H1 (cell line): Measurements from ENCODE around the gene THBD. TPM values are rescaled to one million over a fixed set of nuclear protein-coding genes. Genes with fewer than 3 reads are reported as not detected.

ENCODE experiments used
- CTCF ChIA-PET: fragments of 300-600 bp; sonication (Branson Sonifier 250); formaldehyde crosslinking; loops from one replicate; lab custom pipeline; 2021; ENCODE audit not compliant: partially characterized antibody; lab: Charles Lee
- POLR2A ChIA-PET: fragments of 300-600 bp; sonication (Branson Sonifier 250); formaldehyde crosslinking; loops from one replicate; lab custom pipeline; 2021; ENCODE audit warnings: inconsistent platforms; ENCODE audit not compliant: partially characterized antibody; lab: Charles Lee
- DNase-seq, 2 experiments: peaks; one replicate each; pipeline versions ENCODE4 v3.0.0 to v3.0.0-alpha.2; 2010 to 2022; ENCODE audit warnings: low spot score in 2 of 2, low read depth in 1 of 2, mixed read lengths in 1 of 2
- FAIRE-seq: peaks from 2 replicates; lab custom pipeline; 2011; peaks lifted over from hg19 to GRCh38; lab: Jason Lieb, UNC
- H2AFZ ChIP-seq: 2 replicates; pipeline ENCODE4 v1.8.1; 2012; ENCODE audit warnings: low read length, inconsistent platforms
- H2AK5ac ChIP-seq: 2 replicates; pipeline ENCODE4 v1.6.1; 2013; ENCODE audit warnings: low read depth, low read length
- H2BK120ac ChIP-seq: replicated peaks from 2 replicates; pipeline ENCODE3; 2013; ENCODE audit warnings: low read depth, low read length, inconsistent platforms
- H2BK12ac ChIP-seq: 2 replicates; pipeline ENCODE4 v1.6.1; 2013; ENCODE audit warnings: low read depth, low read length
- H2BK15ac ChIP-seq: 2 replicates; pipeline ENCODE4 v1.6.1; 2013; ENCODE audit warnings: low read length
- H2BK20ac ChIP-seq: 2 replicates; pipeline ENCODE4 v1.6.1; 2013; ENCODE audit warnings: low read length
- H2BK5ac ChIP-seq: 2 replicates; pipeline ENCODE4 v1.6.1; 2013; ENCODE audit warnings: low read depth, low read length
- H3K14ac ChIP-seq: 2 replicates; pipeline ENCODE4 v1.6.1; 2013; ENCODE audit warnings: inconsistent platforms; ENCODE audit not compliant: insufficient read length
- H3K18ac ChIP-seq: 2 replicates; pipeline ENCODE4 v1.6.1; 2013; ENCODE audit warnings: low read length; ENCODE audit errors: extremely low read depth
- H3K23ac ChIP-seq: 2 replicates; pipeline ENCODE4 v1.6.1; 2013; ENCODE audit warnings: inconsistent platforms; ENCODE audit not compliant: insufficient read length
- H3K23me2 ChIP-seq: 2 replicates; pipeline ENCODE4 v1.6.1; 2013; ENCODE audit warnings: low read depth, low read length
- H3K27ac ChIP-seq: 2 replicates; pipeline ENCODE4 v1.6.1; 2011; ENCODE audit warnings: low read depth, low read length, inconsistent platforms
- H3K27me3 ChIP-seq, 4 experiments: replicated peaks in 1 of 4; 1 replicate in 1 of 4; 2 replicates in 3 of 4; pipeline versions ENCODE4 v1.6.1 to v1.8.1; 2011 to 2013; ENCODE audit warnings: low read length in 3 of 4, mild to moderate bottlenecking in 3 of 4, inconsistent platforms in 2 of 4, mixed read lengths in 2 of 4, moderate library complexity in 1 of 4; ENCODE audit not compliant: control insufficient read depth in 3 of 4, insufficient read depth in 3 of 4; ENCODE audit errors: extremely low read depth in 1 of 4
- H3K36me3 ChIP-seq, 4 experiments: 2 replicates each; pipeline versions ENCODE4 v1.6.1 to v1.8.1; 2011 to 2013; ENCODE audit warnings: mild to moderate bottlenecking in 4 of 4, low read length in 3 of 4, moderate library complexity in 2 of 4, control low read depth in 1 of 4, inconsistent platforms in 1 of 4; ENCODE audit not compliant: insufficient read depth in 4 of 4, control insufficient read depth in 2 of 4
- H3K4ac ChIP-seq: replicated peaks from 2 replicates; pipeline ENCODE3; 2013; ENCODE audit warnings: low read length, low read depth, mixed read lengths, inconsistent platforms; ENCODE audit not compliant: insufficient read length
- H3K4me1 ChIP-seq, 4 experiments: replicated peaks in 1 of 4; 1 replicate in 1 of 4; 2 replicates in 3 of 4; pipeline versions ENCODE4 v1.6.1 to v1.8.1; 2011 to 2013; ENCODE audit warnings: low read length in 3 of 4, inconsistent platforms in 2 of 4, mixed read lengths in 1 of 4; ENCODE audit not compliant: insufficient read depth in 4 of 4, control insufficient read depth in 3 of 4
- H3K4me2 ChIP-seq, 2 experiments: 2 replicates each; pipeline versions ENCODE4 v1.6.1 to v1.8.1; 2011 to 2013; ENCODE audit warnings: low read depth in 2 of 2, low read length in 2 of 2, control low read depth in 1 of 2, inconsistent platforms in 1 of 2, mild to moderate bottlenecking in 1 of 2; ENCODE audit not compliant: insufficient read depth in 1 of 2
- H3K4me3 ChIP-seq, 4 experiments: fragments of 200-600, 300-600 bp in 1 of 4; sonication (generic), shearing (Covaris generic), sonication (Bioruptor Twin) in 1 of 4; 2 replicates each; pipeline versions ENCODE4 v1.5.1 to v1.8.1; 2011 to 2016; ENCODE audit warnings: low read length in 4 of 4, low read depth in 3 of 4, control low read depth in 2 of 4, inconsistent platforms in 2 of 4, mild to moderate bottlenecking in 2 of 4, mixed read lengths in 1 of 4, moderate library complexity in 1 of 4; ENCODE audit not compliant: insufficient read depth in 2 of 4; ENCODE audit errors: extremely low read depth in 1 of 4
- H3K56ac ChIP-seq: replicated peaks from 2 replicates; pipeline ENCODE3; 2013; ENCODE audit warnings: low read depth, mild to moderate bottlenecking, mixed read lengths, low read length, inconsistent platforms; ENCODE audit not compliant: insufficient read length
- H3K79me1 ChIP-seq: 2 replicates; pipeline ENCODE4 v1.6.1; 2013; ENCODE audit warnings: low read depth, low read length, control low read depth
- H3K79me2 ChIP-seq, 2 experiments: 2 replicates each; pipeline versions ENCODE4 v1.6.1 to v1.8.1; 2012 to 2013; ENCODE audit warnings: low read length in 2 of 2, mild to moderate bottlenecking in 2 of 2, inconsistent platforms in 1 of 2; ENCODE audit not compliant: insufficient read depth in 2 of 2, control insufficient read depth in 1 of 2
- H3K9ac ChIP-seq, 4 experiments: replicated peaks in 1 of 4; 1 replicate in 1 of 4; 2 replicates in 3 of 4; pipeline versions ENCODE4 v1.6.1 to v1.8.1; 2011 to 2013; ENCODE audit warnings: low read depth in 3 of 4, low read length in 3 of 4, control low read depth in 2 of 4, mild to moderate bottlenecking in 2 of 4, moderate library complexity in 2 of 4, inconsistent platforms in 1 of 4; ENCODE audit errors: extremely low read depth in 1 of 4
- H3K9me3 ChIP-seq, 2 experiments: 2 replicates each; pipeline versions ENCODE4 v1.6.1 to v1.8.1; 2012 to 2013; ENCODE audit warnings: mild to moderate bottlenecking in 2 of 2, moderate library complexity in 2 of 2, control low read depth in 1 of 2, inconsistent platforms in 1 of 2, low read depth in 1 of 2, low read length in 1 of 2, mixed read lengths in 1 of 2; ENCODE audit not compliant: insufficient read depth in 2 of 2
- H4K20me1 ChIP-seq, 2 experiments: replicated peaks in 1 of 2; 2 replicates each; pipeline versions ENCODE3 to v1.8.1; 2011 to 2013; ENCODE audit warnings: inconsistent platforms in 2 of 2, low read length in 2 of 2, mild to moderate bottlenecking in 1 of 2; ENCODE audit not compliant: insufficient read depth in 2 of 2, control insufficient read depth in 1 of 2
- H4K5ac ChIP-seq: 2 replicates; pipeline ENCODE4 v1.6.1; 2013; ENCODE audit warnings: low read length, low read depth, mixed read lengths, inconsistent platforms; ENCODE audit not compliant: insufficient read length
- H4K8ac ChIP-seq: 2 replicates; pipeline ENCODE4 v1.8.0; 2013; ENCODE audit warnings: mild to moderate bottlenecking, moderate library complexity, low read length, inconsistent platforms; ENCODE audit not compliant: insufficient read depth; ENCODE audit errors: extremely low read depth
- H4K91ac ChIP-seq: replicated peaks from 2 replicates; pipeline ENCODE3; 2013; ENCODE audit warnings: low read length, mixed read lengths, inconsistent platforms; ENCODE audit not compliant: insufficient read length
- CEBPB ChIP-seq: IDR thresholded peaks from 2 replicates; pipeline ENCODE4 v1.6.1; 2012; ENCODE audit warnings: low read depth, low read length
- CTBP2 ChIP-seq: IDR thresholded peaks from 2 replicates; pipeline ENCODE4 v1.7.0; 2011; ENCODE audit warnings: borderline replicate concordance, mild to moderate bottlenecking, moderate library complexity, mixed read lengths, low read length; ENCODE audit not compliant: insufficient read depth, insufficient read length
- HDAC2 ChIP-seq, 2 experiments: fragments of 300-600 bp in 1 of 2; sonication (generic) in 1 of 2; IDR thresholded peaks; 2 replicates each; pipeline ENCODE4 v1.6.1; 2011 to 2012; ENCODE audit warnings: low read depth in 2 of 2, low read length in 2 of 2, mild to moderate bottlenecking in 2 of 2, moderate library complexity in 2 of 2, borderline replicate concordance in 1 of 2, inconsistent platforms in 1 of 2
- JUN ChIP-seq: IDR thresholded peaks from 2 replicates; pipeline ENCODE4 v1.6.1; 2011; ENCODE audit warnings: low read depth, mild to moderate bottlenecking, improper control_type of control experiment, low read length
- SIN3A ChIP-seq, 2 experiments: IDR thresholded peaks in 1 of 2; conservative IDR thresholded peaks in 1 of 2; 2 replicates each; pipeline ENCODE4 v1.6.1; 2011 to 2012; ENCODE audit warnings: low read length in 2 of 2, improper control_type of control experiment in 1 of 2, low read depth in 1 of 2, mild to moderate bottlenecking in 1 of 2
- SIX5 ChIP-seq: IDR thresholded peaks from 2 replicates; pipeline ENCODE4 v1.6.1; 2011; ENCODE audit warnings: mild to moderate bottlenecking, low read depth, low read length
- SUZ12 ChIP-seq: fragments of 200-600 bp; sonication (generic); IDR thresholded peaks from 2 replicates; pipeline ENCODE4 v1.6.1; 2012; ENCODE audit warnings: mild to moderate bottlenecking, inconsistent platforms, low read length, moderate library complexity, mixed read lengths
- TBP ChIP-seq: IDR thresholded peaks from 2 replicates; pipeline ENCODE4 v1.6.1; 2011; ENCODE audit warnings: low read depth, low read length, improper control_type of control experiment
- WGBS, 2 experiments: shearing (Covaris generic) in 1 of 2; methylation state at CpG; one replicate each; pipeline versions ENCODE4 v1.1.6 to v1.1.7; 2013 to 2015; ENCODE audit warnings: low lambda C conversion rate in 2 of 2, mixed read lengths in 2 of 2, inconsistent platforms in 1 of 2, low coverage in 1 of 2, missing lambda C conversion rate in 1 of 2; ENCODE audit not compliant: insufficient replicate concordance in 2 of 2, insufficient coverage in 1 of 2, insufficient read length in 1 of 2; ENCODE audit errors: extremely low coverage in 1 of 2, missing lambda C conversion rate in 1 of 2; 5-methylcytosine and 5-hydroxymethylcytosine counted together
- polyA plus RNA-seq, 7 experiments: library from polyadenylated mRNA; depleted of rRNA in 3 of 7; stranded (reverse) in 5 of 7; unstranded in 2 of 7; fragments of >200 nt in 5 of 7; fragments of 200-250 nt in 2 of 7; gene quantifications; 1 replicate in 5 of 7; 2 replicates in 1 of 7; 4 replicates in 1 of 7; pipeline versions ENCODE4 v1.2.1 to v1.2.3, GENCODE V29; 2011 to 2013; ENCODE audit warnings: missing spikeins in 2 of 7, mixed read lengths in 2 of 7
- total RNA-seq: library from RNA; stranded (reverse); fragmentation: NEBNext Ultra II Directional; extraction: Animal tissue kit (Norgen Biotek cat#: 25700); gene quantifications from 2 replicates; pipeline ENCODE4 v1.2.1, GENCODE V29; 2021
- TF ChIP-seq, protein P1 (sequence below): IDR thresholded peaks from 2 replicates; pipeline ENCODE4 v1.6.1; 2011; ENCODE audit warnings: low read length, improper control_type of control experiment

Gene THBD
- total and polyA plus RNA-seq, 2 of the 8 experiments (the other 6 are each of a cell fraction or from before 2014, with no cell fraction given): 0.21 to 0.43 TPM

DNA sequence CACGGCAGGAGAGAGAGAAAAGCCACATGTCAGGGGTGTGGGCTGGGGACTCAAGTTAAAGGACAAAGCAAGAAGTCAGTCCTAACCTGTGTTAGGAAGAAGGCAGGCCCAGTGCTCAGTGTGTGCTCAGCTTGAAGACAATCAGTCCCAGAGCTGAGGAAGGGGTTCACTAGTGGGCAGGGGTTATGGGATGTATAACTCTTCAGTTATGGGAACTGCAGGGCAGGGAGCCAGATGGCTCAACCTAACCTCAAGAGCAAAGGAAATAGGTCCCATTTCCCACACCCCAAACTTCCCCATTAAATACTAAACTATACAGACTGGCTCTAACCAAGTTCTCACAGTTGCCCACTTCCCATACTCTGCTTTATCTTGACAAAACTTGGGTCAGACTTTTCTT lies 21.8 kb downstream of the THBD start:
- H3K4me3 ChIP-seq: no peak overlapping the region
- POLR2A ChIA-PET: no interaction called here
- no peak overlapping the region for H4K91ac ChIP-seq
- no peak overlapping the region for H2BK120ac ChIP-seq
- H3K23ac ChIP-seq: no peak overlapping the region
- no peak overlapping the region for H2BK12ac ChIP-seq
- CTCF ChIA-PET: interaction anchor here (1.1 kb wide), 1 partner anchor 208 kb away, joined by 5 read pairs; no protein-coding TSS in a partner anchor
- DNase-seq: no peak
- H3K56ac ChIP-seq: no peak overlapping the region
- no peaks in the 10 kb centered on the region for H3K4me1 ChIP-seq
- TF ChIP-seq SIX5 (no peak), SIN3A (conservative IDR thresholded peaks at IDR 0.05 in 1 of 2, IDR thresholded peaks at IDR 0.05 in 1 of 2; ENCODE audit: low read depth in 1 of 2, low read length in 2 of 2) (no peak), TBP (no peak), JUN (no peak), CTBP2 (no peak), SUZ12 (no peak), HDAC2 (IDR thresholded peaks at IDR 0.05; ENCODE audit: borderline replicate concordance in 1 of 2, low read depth in 2 of 2, low read length in 2 of 2) (no peak), CEBPB (no peak)
- TF ChIP-seq, protein P1, sequence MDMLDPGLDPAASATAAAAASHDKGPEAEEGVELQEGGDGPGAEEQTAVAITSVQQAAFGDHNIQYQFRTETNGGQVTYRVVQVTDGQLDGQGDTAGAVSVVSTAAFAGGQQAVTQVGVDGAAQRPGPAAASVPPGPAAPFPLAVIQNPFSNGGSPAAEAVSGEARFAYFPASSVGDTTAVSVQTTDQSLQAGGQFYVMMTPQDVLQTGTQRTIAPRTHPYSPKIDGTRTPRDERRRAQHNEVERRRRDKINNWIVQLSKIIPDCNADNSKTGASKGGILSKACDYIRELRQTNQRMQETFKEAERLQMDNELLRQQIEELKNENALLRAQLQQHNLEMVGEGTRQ: no peak
- TF ChIP-seq, all 59 proteins: peak for 0
- Histone ChIP-seq H4K20me1 (no peaks in the 10 kb centered on the region), H2AK5ac (no peak overlapping the region), H2BK15ac (no peak overlapping the region), H4K5ac (no peak overlapping the region), H3K18ac (no peak overlapping the region), H4K8ac (no peak overlapping the region), H3K79me1 (no peaks in the 10 kb centered on the region), H3K27ac (no peak overlapping the region), H2BK5ac (no peak overlapping the region), H3K9ac (no peak overlapping the region; a peak in 1 of 7 replicates), H2AFZ (no peak overlapping the region), H3K79me2 (no peaks in the 10 kb centered on the region), H3K23me2 (0 out of 2 replicates have a peak, but pooled peaks cover 1% of the 10 kb centered on the region), H3K4ac (no peak overlapping the region), H3K9me3 (no peaks in the 10 kb centered on the region), H2BK20ac (no peak overlapping the region), H3K14ac (no peak overlapping the region), H3K4me2 (no peak overlapping the region), H3K27me3 (peaks cover 0 to 1% (median under 1%) of the 10 kb centered on the region in 4 experiments; a peak in 4 of 7 replicates), H3K36me3 (no peaks in the 10 kb centered on the region)
- WGBS, 2 experiments: 92% methylated on average over 1 of the region's 1 CpG; no CpG with 5 or more reads in 1 of the 2 experiments
- no peak for FAIRE-seq
